ENCODE results near the gene SHC4.

GRCh38 chr15:48785712-48786111 is 178.0 kb downstream of the SHC4 start:
- no peak for TF ChIP-seq POLR2AphosphoS5 (IDR thresholded peaks at IDR 0.05)
- TF ChIP-seq POLR2A (IDR thresholded peaks at IDR 0.05): no peak
- no peak for TF ChIP-seq CTCF (IDR thresholded peaks at IDR 0.05)
